Breast epithelium (tissue), 4 donors: ENCODE measurements around the gene PRKD1. TPM values are rescaled to one million over a fixed set of nuclear protein-coding genes. Genes with fewer than 3 reads are reported as not detected.

Source experiments
- DNase-seq, 2 donors: peaks; one replicate each; pipeline ENCODE4 v3.0.0-alpha.2; 2019; ENCODE audit warnings: low spot score in 2 of 2
- H3K27ac ChIP-seq, 2 donors: fragments of 200-600 bp; sonication (generic) in 1 of 2; one replicate each; pipeline ENCODE4 v1.5.1; 2016 to 2019; ENCODE audit warnings: mild to moderate bottlenecking in 1 of 2
- H3K27me3 ChIP-seq, 2 donors: fragments of 200-600 bp; sonication (generic) in 1 of 2; one replicate each; pipeline versions ENCODE4 v1.5.1 to v1.6.0; 2017 to 2019; ENCODE audit warnings: control low read depth in 1 of 2, mild to moderate bottlenecking in 1 of 2
- H3K36me3 ChIP-seq: fragments of 200-600 bp; one replicate; pipeline ENCODE4 v1.5.1; 2019
- H3K4me1 ChIP-seq, 2 donors: fragments of 200-600 bp; sonication (generic); one replicate each; pipeline ENCODE4 v1.5.1; 2016 to 2019; ENCODE audit warnings: control low read depth in 1 of 2
- H3K4me3 ChIP-seq, 3 donors: fragments of 200-600 bp; sonication (generic); 1 replicate in 2 of 3; 2 replicates in 1 of 3; pipeline ENCODE4 v1.5.1; 2016 to 2019; ENCODE audit warnings: mild to moderate bottlenecking in 3 of 3, moderate library complexity in 2 of 3
- H3K9me3 ChIP-seq, 2 donors: fragments of 200-600 bp; sonication (generic) in 1 of 2; one replicate each; pipeline ENCODE4 v1.5.1; 2016 to 2019; ENCODE audit warnings: control low read depth in 1 of 2
- POLR2A ChIP-seq: fragments of 450-650 bp; IDR thresholded peaks from one replicate; pipeline ENCODE4 v1.6.1; 2016; ENCODE audit warnings: antibody characterized with exemption, mild to moderate bottlenecking, moderate library complexity
- POLR2AphosphoS5 ChIP-seq, 3 donors: sonication (generic); formaldehyde crosslinking; IDR thresholded peaks; one replicate each; pipeline ENCODE4 v1.6.1; 2017; ENCODE audit warnings: antibody characterized with exemption in 3 of 3
- intact Hi-C: fragments of 100-400 bp; cut with DNase I; formaldehyde crosslinking; loops from one replicate; pipeline ENCODE4 v1.15.1; 2023; ENCODE audit warnings: low total_unique reads
- total RNA-seq, 3 donors: library from RNA; depleted of rRNA; stranded (reverse); fragments of >200 nt; gene quantifications; one replicate each; pipeline ENCODE4 v1.1.0, GENCODE V29; 2016
- TF ChIP-seq, protein P1 (sequence below), 3 donors: fragments of 450-650 bp; IDR thresholded peaks; one replicate each; pipeline ENCODE4 v1.5.1; 2016 to 2017; ENCODE audit warnings: antibody characterized with exemption in 3 of 3, mild to moderate bottlenecking in 3 of 3, moderate library complexity in 3 of 3

PRKD1 gene
- total RNA-seq, 3 donors from 2014 or later: 14.1 to 26.1 (median 22.7) TPM

- no peak overlapping the region for H3K27ac ChIP-seq
- H3K4me1 ChIP-seq: no peaks in the 10 kb centered on the region
- TF ChIP-seq POLR2AphosphoS5 (IDR thresholded peaks at IDR 0.05): no peak
- TF ChIP-seq, protein P1, sequence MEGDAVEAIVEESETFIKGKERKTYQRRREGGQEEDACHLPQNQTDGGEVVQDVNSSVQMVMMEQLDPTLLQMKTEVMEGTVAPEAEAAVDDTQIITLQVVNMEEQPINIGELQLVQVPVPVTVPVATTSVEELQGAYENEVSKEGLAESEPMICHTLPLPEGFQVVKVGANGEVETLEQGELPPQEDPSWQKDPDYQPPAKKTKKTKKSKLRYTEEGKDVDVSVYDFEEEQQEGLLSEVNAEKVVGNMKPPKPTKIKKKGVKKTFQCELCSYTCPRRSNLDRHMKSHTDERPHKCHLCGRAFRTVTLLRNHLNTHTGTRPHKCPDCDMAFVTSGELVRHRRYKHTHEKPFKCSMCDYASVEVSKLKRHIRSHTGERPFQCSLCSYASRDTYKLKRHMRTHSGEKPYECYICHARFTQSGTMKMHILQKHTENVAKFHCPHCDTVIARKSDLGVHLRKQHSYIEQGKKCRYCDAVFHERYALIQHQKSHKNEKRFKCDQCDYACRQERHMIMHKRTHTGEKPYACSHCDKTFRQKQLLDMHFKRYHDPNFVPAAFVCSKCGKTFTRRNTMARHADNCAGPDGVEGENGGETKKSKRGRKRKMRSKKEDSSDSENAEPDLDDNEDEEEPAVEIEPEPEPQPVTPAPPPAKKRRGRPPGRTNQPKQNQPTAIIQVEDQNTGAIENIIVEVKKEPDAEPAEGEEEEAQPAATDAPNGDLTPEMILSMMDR (IDR thresholded peaks at IDR 0.05): no peak
- no peak for TF ChIP-seq POLR2A
Measured at GRCh38 chr14:29823816-29824215, 103.8 kb downstream of the PRKD1 start.

GRCh38 chr14:29822430-29822709 lies 105.3 kb downstream of the PRKD1 start:
- no peaks in the 10 kb centered on the region for H3K9me3 ChIP-seq

More at GRCh38 chr14:29823816-29824215, 103.8 kb downstream of the PRKD1 start:
- DNase-seq: no peak
- H3K9me3 ChIP-seq: no peaks in the 10 kb centered on the region
- no peak overlapping the region for H3K4me3 ChIP-seq
- intact Hi-C loops: loop anchor here (2.0 kb wide), 1 partner anchor 127 kb away; no protein-coding TSS in a partner anchor
- H3K36me3 ChIP-seq: no peaks in the 10 kb centered on the region
- H3K27me3 ChIP-seq: no peaks in the 10 kb centered on the region

GRCh38 chr14:29821661-29822429 lies 105.8 kb downstream of the PRKD1 start:
- TF ChIP-seq POLR2A (no peak), POLR2AphosphoS5 (IDR thresholded peaks at IDR 0.05) (no peak)
- TF ChIP-seq, protein P1 (IDR thresholded peaks at IDR 0.05): no peak
- Histone ChIP-seq H3K4me1 (no peaks in the 10 kb centered on the region), H3K9me3 (no peaks in the 10 kb centered on the region), H3K27ac (no peak overlapping the region), H3K36me3 (no peaks in the 10 kb centered on the region), H3K27me3 (no peaks in the 10 kb centered on the region), H3K4me3 (no peak overlapping the region)
- intact Hi-C loops: loop anchor here (2.0 kb wide), 1 partner anchor 129 kb away; no protein-coding TSS in a partner anchor
- no peak for DNase-seq

More at GRCh38 chr14:29822430-29822709, 105.3 kb downstream of the PRKD1 start:
- Histone ChIP-seq H3K36me3 (no peaks in the 10 kb centered on the region), H3K27ac (no peak overlapping the region), H3K27me3 (no peaks in the 10 kb centered on the region), H3K4me1 (no peaks in the 10 kb centered on the region), H3K4me3 (no peak overlapping the region)
- intact Hi-C loops: loop anchor here (2.0 kb wide), 1 partner anchor 128 kb away; no protein-coding TSS in a partner anchor
- TF ChIP-seq, protein P1 (IDR thresholded peaks at IDR 0.05): no peak
- TF ChIP-seq POLR2A (no peak), POLR2AphosphoS5 (IDR thresholded peaks at IDR 0.05) (no peak)
- DNase-seq: no peak

GRCh38 chr14:29821242-29821641 lies 106.4 kb downstream of the PRKD1 start:
- Histone ChIP-seq H3K9me3 (no peaks in the 10 kb centered on the region), H3K27ac (no peak overlapping the region), H3K36me3 (no peaks in the 10 kb centered on the region), H3K27me3 (no peaks in the 10 kb centered on the region), H3K4me3 (no peak overlapping the region), H3K4me1 (no peaks in the 10 kb centered on the region)
- intact Hi-C loops: no loop called here
- no peak for DNase-seq
- TF ChIP-seq POLR2AphosphoS5 (IDR thresholded peaks at IDR 0.05) (no peak), POLR2A (no peak)
- TF ChIP-seq, protein P1 (IDR thresholded peaks at IDR 0.05): no peak

GRCh38 chr14:29820785-29821184 lies 106.9 kb downstream of the PRKD1 start:
- TF ChIP-seq POLR2A (no peak), POLR2AphosphoS5 (IDR thresholded peaks at IDR 0.05) (no peak)
- TF ChIP-seq, protein P1 (IDR thresholded peaks at IDR 0.05): no peak
- Histone ChIP-seq H3K27me3 (no peaks in the 10 kb centered on the region), H3K9me3 (no peaks in the 10 kb centered on the region), H3K4me3 (no peak overlapping the region), H3K4me1 (no peaks in the 10 kb centered on the region), H3K27ac (no peak overlapping the region), H3K36me3 (no peaks in the 10 kb centered on the region)
- intact Hi-C loops: no loop called here
- no peak for DNase-seq
